ENCODE measurements around the gene KIF2C.

KIF2C gene

DNA sequence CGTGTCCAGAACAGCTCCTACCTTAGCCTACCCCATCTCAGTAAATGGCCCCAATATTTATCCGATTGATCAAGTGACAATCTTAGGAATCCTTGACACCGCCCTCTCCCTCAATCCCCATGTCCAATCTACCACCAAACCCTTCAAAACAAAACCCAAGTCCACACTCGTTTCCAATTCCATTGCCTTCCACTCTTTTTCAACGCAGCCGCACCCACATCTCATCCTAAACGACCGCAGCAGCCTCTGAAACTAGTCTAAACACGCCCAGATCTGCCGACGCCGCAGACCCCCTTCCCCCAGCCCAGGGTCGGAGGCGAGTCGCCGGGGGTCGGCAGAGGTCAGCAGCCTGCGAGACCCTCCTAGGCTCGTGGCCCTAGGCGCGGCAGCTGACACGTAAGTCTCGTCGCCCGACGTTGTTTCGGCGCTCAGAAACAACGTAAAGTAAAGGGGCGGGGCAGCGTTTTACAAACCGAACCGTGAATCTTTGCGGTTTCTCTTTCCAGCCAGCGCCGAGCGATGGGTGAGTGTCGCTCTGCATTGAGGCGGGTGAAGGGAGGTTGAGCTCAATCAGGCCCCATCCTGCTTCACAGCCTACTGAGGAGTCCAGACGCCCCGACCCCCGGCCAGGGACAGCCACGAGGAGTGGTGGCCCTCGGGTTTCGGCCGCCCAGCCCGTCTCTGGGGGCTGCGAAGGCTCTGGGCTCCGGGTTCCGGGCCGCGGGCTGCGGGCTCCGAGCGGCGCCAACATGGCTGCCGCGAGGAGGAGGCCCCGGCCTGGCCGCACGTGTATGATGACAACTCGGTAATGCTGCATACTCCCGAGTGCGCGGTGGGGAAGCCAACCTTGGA is 35.7 kb downstream of the KIF2C start, which contains the start of gene RPS8:
TSS of gene RPS8 (plus strand) at position 463 of the 852 bp plus-strand sequence. CDS start at position 520, 57 bp downstream.
- in situ Hi-C loops (cut with MboI; ENCODE audit: low sequenced_read_pairs): no loop called here

DNA sequence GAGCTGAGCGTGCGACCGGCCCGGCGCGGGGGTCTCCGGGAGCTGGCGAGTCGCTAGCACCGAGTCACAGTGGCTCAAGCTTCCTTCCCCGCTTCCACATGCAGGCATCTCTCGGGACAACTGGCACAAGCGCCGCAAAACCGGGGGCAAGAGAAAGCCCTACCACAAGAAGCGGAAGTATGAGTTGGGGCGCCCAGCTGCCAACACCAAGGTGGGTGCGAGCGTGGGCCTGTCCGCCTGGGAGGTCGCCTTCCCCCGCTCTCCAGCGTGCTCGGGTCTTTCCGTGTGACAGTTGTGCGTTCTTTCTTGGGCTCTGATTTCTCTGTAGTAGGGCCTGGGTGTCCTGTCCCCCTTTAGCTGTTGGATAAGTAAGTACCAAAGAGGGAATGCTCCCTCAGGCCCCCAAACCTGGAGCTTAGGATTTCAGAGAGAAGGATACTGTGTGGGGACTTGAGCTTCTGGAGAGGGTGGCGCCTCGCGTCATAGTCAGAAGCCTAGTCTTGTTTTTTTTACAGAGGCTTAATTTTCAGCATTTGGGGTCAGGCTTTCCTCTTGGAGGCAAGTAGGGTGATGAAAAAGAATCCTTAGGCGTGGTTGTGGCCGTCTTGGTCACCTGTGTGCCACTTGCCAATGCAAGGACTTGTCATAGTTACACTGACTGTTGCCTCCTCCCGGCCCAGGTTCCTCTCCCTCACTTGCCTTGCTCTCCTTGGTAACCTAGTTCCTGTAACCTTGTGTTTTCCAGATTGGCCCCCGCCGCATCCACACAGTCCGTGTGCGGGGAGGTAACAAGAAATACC is 36.5 kb downstream of the KIF2C start:
- in situ Hi-C loops (cut with MboI; ENCODE audit: low sequenced_read_pairs): no loop called here

DNA sequence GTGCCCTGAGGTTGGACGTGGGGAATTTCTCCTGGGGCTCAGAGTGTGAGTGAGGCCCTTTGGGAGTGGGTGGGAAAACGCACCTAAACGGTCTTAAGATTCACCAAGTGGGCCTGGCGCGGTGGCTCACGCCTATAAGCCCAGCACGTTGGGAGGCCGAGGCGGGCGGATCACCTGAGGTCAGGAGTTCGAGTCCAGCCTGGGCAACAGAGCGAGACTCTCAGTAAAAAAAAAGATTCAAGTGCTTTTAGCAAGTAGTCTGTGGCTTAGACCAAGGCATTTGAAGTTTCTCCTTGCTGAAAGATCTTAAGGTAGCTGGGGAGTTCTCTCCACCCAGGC is 37.1 kb downstream of the KIF2C start:
- in situ Hi-C loops (cut with MboI; ENCODE audit: low sequenced_read_pairs): no loop called here

DNA sequence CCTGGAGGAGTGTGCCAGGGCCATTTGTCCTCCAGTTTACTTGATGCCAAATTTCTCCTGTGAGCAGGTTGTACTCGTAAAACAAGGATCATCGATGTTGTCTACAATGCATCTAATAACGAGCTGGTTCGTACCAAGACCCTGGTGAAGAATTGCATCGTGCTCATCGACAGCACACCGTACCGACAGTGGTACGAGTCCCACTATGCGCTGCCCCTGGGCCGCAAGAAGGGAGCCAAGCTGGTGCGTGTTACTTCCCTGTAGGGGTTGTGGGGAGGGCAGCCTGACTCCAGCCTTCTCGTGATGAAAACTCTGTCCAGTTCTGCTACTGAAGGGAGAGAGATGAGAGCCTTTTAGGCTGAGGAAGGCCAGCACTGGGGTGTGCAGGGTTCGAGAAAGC is 37.9 kb downstream of the KIF2C start:
- in situ Hi-C loops (cut with MboI; ENCODE audit: low sequenced_read_pairs): no loop called here

DNA sequence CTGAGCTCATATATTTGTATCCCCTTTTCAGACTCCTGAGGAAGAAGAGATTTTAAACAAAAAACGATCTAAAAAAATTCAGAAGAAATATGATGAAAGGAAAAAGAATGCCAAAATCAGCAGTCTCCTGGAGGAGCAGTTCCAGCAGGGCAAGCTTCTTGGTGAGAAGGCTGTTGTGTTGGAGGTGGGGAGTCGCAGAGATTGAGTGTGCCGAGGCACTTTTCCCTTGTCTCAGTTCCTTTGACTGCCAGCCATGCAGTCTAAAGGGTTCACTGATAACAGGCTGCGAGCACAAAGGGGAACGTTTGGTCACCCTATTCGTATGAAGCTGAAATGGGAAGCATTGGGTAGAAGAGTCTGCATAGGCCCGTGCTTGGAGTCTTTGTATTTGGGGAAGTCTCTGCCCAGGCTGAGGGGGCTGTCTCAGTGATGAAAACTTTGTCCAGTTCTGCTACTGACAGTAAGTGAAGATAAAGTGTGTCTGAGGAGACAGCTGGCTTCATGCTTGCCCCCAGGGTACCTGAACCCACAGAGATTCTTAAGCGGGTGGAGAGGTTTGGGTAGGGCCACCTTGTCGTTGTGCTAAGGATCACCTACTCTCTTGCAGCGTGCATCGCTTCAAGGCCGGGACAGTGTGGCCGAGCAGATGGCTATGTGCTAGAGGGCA is 38.5 kb downstream of the KIF2C start:
- in situ Hi-C loops (cut with MboI; ENCODE audit: low sequenced_read_pairs): no loop called here

DNA sequence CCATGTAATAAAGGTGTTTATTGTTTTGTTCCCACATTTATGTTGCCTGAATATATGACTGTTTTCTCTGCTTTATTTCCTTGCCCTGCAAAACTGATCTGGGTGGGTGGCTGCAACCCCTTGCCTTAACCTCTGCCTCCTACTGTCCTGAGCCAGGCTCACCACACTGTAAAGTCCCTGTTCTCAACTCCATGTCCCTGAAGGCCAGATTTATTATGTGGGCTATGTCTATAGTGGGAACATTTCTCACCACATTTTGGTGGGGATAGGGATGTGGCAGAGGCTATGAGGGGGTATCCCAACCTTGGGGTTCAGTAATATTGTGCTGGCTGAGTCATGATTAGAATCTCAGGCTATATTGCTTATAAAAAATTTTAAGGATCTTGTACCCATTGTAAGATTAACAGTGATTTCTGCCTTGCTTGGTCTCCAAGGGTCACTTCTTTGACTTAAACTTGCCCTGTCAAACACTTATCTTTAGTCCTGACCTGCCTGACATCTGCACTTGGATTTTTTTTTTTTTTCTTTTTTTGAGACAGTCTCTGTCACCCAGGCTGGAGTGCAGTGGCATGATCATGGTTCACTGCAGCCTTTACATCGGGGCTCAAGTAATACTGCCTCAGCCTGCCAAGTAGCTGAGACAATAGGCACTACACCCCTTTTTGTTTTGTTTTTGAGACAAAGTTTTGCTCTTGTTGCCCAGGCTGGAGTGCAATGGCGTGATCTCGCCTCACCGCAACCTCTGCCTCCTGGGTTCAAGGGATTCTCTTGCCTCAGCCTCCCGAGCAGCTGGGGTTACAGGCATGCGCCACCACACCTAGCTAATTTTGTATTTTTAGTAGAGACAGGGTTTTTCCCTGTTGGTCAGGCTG is 39.3 kb downstream of the KIF2C start:
- in situ Hi-C loops (cut with MboI; ENCODE audit: low sequenced_read_pairs): no loop called here

DNA sequence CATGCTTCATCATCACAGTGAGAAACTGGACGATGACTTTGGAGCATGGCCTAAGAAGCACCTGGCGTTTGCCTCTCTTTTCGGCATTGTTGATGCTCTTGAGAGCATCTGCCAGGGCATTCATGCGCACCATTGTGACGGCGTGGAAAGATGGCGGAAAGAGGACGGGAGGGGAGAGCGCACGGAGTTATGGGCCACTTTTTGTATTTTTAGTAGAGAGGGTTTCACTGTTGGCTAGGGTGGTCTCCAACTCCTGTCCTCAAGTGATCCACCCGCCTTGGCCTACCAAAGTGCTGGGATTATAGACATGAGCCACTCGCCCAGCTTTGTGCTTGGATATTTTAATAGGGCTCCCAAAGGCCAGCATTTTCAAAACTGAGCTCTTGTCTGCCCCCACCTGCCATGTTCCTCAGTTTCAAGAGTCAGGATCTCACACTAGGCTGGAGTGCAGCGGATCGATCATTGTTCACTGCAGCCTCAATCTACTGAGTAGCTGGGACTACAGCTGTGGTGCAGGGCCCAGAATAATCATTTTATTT is 41.0 kb downstream of the KIF2C start:
- in situ Hi-C loops (cut with MboI; ENCODE audit: low sequenced_read_pairs): no loop called here

DNA sequence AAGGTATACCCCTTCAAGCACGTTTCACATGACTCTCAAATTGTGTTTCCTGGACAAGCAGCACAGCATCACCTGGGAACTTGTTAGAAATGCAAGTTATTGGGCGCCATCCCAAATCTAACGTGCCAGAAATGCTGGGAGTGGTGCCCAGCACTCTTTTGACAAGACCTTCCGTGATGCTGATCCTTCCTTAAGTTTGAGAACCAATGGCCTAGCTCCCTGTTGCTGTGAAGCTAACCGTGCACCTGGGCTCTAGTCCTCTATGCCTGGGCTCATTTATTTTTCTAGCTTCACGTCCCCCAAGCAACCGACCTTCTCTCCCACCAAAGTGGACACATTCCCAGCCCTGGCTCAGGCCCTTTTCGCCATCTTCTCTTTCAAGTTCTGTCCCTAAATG is 44.1 kb downstream of the KIF2C start:
- in situ Hi-C loops (cut with MboI; ENCODE audit: low sequenced_read_pairs): no loop called here

DNA sequence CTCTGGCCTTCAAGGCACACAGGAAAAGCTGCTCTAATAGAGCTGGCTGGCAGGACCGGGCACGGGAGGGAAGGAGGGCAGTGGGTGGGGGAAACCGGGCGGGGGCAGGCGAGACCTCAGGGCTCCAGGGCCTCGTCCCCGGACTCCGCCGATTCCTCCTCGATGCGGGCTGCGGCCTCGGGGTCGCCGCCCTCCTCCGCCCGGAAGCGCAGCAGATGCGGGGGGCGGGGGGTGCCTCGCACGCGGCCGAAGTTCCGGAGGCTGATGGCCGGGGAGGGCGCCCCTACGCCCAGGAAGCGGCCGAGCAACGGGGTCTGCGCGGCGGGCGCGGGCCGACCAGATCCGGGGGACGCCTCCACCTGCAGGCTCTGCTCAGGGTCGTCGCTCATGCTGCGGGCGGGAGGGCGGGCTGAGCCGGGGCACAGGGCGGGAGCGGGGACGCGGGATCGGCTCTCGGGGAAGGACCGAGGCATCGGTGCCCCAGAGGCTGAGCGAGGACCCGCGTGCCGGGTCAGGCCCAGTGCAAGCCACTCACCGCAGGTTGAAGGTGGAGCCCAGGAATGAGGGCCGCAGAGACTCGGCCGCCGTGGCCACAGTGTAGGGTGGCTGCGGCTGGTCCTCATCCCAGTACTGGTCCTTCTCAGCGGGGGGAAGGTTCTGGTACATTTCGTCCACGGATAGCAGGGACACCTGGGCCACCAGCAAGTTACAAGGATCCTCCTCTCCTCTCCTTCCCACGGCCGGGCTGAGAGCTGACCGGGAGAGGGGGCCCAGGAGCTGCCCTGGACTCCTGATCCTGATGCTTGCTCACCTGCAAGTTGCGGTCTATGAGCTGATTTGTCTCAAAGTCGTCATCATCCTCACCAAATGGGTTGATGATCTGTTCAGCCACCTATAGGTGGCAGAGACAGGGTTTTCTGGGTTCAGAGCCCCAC is 44.7 kb downstream of the KIF2C start:
- in situ Hi-C loops (cut with MboI; ENCODE audit: low sequenced_read_pairs): no loop called here

DNA sequence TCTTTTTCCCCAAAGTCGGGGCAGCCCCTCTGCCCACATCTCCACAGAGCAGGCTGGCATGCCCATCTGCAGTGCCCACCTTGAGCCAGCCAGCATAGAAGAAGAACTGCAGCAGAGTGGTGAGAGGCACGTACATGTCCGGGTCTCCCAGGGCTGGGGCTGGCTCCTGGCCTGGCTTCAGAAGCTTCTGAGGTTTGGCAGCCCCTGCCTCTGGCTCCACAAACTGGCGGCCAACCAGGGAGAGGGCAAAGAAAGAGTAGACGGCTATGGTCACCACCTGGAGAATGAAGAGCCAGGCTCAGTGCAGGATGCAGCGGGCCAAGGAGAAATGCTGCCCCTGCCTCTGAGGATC is 45.4 kb downstream of the KIF2C start:
- in situ Hi-C loops (cut with MboI; ENCODE audit: low sequenced_read_pairs): no loop called here

DNA sequence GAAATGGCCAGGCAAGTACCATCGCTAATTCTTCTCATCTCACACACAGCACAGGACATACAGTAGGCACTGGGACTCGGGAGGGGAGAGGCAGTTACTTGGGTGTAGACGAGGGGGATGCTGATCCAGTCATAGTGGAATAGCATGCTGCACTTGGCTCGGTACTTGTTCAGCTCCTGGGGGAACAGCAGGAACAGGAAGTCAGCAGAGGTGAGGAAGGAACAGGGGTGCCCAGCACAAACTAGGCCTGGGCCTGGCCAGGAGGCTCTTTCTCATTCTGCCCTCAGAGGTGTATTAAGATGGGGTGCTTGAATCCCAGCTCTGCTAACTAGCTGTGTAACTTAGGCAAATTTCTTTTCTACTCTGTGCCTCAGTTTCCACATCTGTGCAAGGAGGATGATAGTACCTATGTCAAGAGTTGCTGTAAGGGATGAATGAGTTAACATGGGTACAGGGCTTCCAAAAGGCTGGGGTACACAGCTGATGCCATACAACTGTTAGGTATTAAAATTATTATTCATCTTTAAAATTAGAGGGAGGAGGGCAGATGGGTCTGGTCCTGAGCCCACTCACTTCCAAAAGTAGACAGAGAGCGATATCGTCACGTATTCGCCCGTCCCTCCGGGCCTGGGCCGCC is 46.0 kb downstream of the KIF2C start:
- in situ Hi-C loops (cut with MboI; ENCODE audit: low sequenced_read_pairs): no loop called here

DNA sequence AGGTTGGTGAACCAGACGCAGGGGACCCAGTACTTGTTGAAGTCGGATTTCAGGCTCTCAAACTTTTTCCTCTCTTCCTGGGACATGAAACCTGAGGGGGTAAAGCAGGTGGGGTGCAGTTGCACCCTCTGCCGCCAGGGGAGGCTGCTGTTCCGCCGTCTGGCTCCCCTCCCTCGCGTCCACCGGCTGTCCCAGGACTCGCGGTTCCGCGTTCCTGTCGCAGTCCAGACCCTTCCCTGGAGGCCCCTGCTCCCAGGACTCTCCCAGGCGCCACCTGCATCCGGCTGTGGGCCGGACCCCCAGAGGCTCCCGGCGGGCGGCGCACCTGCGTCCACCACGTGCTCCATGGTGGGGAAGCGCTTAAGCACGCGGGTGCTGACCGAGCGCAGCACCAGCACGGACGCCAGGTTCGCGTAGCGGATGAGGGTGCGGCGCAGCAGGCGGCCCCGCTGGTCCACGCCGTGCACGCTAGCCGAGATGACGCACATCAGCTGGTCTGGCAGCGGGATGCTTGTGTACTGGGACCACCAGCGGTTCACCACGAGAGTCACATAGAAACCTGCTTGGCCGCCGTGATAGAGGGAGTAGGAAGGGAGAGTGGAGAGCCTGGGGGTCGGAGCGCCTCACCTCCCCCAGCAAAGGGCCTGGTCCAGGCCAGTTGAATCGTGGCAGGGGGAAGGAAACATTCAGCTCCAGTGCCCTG is 46.7 kb downstream of the KIF2C start:
- in situ Hi-C loops (cut with MboI; ENCODE audit: low sequenced_read_pairs): no loop called here

DNA sequence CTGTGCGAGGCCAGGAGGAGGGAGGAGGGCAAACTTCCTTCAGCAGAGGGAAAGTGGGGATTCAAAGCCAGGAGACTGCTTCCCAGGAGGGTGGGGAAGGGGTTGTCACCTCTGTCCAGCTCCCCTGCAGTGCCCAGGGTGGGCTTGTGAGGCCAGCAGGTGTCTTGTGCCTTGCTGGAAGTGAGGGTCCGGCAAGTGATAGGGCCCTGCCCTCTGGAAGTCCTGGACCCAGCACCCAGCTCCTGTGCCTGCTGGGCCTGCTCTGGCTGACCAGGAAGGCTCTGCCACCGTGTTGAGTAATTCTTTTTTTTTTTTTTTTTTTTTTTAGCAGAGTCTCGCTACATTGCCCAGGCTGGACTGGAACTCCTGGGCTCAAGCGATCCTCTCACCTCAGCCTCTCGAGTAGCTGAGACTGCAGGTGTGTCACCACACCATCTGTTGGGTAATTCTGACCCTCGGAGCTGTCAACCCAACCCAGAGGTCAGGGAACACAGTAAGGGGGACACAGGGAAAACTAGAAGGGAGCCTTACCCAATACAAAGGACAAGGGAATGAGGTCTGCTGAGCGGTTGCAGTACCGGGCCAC is 47.3 kb downstream of the KIF2C start:
- in situ Hi-C loops (cut with MboI; ENCODE audit: low sequenced_read_pairs): no loop called here

DNA sequence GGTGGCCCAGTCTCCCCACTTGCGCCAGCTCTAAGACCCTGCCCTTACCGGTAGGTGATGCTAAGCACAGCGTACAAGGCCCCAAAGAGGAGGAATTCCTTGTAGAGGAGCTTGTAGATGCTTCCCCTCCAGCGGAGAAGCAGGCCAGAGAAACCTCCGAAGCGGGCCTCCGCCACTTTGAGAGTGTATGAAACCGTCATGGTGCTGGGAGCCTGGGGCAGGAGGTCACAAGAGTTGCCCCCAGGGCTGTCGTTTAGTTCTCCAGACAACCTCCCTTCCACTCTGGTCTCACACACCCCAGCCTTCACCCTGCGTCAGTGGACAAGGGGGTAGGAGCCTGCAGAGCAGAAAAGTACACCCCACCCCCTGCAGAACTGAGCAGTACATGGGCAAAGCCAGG is 47.9 kb downstream of the KIF2C start:
- in situ Hi-C loops (cut with MboI; ENCODE audit: low sequenced_read_pairs): no loop called here

DNA sequence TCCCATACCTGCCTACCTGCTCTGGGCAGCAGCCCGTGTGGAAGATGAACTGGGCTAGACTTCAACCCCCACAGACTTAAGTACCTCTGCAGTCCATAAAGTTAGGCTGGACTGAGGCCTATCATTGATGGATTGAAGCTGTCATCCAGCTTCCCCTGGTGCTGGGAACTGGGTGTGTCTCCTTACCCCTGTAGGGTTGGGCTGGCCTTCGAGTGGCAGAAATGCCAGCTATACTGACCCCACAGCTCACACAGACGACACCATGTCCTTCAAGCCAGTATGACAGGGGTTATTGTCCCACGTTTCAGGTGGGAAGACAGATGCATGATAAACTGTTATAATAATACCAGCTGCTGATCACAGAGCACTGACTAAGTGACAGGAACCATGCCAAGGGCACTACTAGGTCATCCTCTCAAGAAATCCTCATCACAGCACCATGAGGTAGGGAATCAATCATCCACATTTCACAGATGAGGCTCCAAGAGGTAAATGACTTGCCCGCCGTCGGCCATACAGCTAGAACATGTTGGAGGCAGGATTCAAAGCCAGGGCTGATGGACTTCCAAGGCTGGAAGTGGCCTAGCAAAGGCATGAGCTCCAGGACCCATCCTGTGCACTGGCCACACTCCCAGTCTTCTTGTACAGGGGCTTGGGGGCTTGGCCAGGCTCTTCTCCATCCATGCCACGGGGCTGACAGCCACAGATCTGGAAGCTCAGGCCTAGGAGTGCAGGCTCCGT is 48.7 kb downstream of the KIF2C start, which contains the start of gene BEST4:
TSS of gene BEST4 (minus strand) at position 51 of the 741 bp plus-strand sequence. CDS start 465 bp downstream, outside the sequence.
- in situ Hi-C loops (cut with MboI; ENCODE audit: low sequenced_read_pairs): no loop called here

DNA sequence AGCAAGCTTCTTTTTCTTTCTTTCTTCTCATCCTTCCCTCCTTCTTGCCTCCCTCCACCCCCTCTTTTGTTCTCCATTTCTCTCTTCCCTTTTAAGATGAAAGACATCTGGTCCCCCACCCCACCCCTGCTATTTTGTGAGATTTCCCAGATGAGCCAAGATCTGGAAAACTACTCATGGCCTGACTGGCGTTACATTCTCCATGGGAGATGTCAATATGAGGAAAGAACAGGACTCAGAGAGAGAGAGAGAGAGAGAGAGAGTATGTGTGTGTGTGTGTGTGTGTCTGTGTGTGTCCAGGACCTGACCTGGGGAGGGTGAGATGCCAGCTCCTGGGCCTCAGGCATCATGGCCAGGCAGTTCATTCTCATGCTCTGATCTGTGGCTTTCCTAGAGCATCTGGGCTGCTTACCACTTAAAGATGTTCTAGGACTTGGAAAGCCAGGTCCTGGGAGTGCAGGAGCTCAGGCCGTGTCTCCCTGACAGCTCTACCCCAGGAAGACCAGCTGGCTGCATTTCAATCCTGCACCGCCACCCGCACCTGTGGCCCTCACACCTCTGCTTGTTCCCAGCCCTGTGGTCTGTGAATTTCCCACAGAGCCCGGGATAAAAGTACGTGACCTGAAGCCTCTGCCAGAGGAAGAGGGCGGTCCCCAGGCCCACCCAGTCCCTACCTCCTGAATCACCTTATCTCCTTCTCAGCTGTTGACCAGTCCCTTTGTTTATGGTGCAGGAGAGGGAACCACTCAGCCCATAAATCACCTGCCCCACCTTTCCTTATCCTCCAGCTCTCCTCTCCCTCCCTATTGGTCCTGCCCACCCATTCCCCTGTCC is 51.5 kb downstream of the KIF2C start:
- in situ Hi-C loops (cut with MboI; ENCODE audit: low sequenced_read_pairs): no loop called here
